Neural progenitor cell (in vitro differentiated cells): ENCODE results near the gene RNF114. TPM values are rescaled to one million over a fixed set of nuclear protein-coding genes. Genes with fewer than 3 reads are reported as not detected.

Experiments
- DNase-seq: peaks from one replicate; pipeline ENCODE4 v3.0.0-alpha.2; 2016; ENCODE audit warnings: low spot score
- H2AFZ ChIP-seq: fragments of 200-600 bp; sonication (generic); replicated peaks from 2 replicates; pipeline ENCODE4 v1.6.1; 2016; ENCODE audit warnings: antibody characterized with exemption
- H3F3A ChIP-seq: fragments of 200-600 bp; sonication (generic); 2 replicates; pipeline ENCODE4 v1.6.1; 2016; ENCODE audit warnings: antibody characterized with exemption, low read depth
- H3K27ac ChIP-seq: fragments of 200-600 bp; sonication (generic); 2 replicates; pipeline ENCODE4 v1.5.1; 2016; ENCODE audit warnings: mild to moderate bottlenecking
- H3K27me3 ChIP-seq: fragments of 200-600 bp; sonication (generic); 2 replicates; pipeline ENCODE4 v1.6.1; 2016; ENCODE audit warnings: mild to moderate bottlenecking, moderate library complexity
- H3K36me3 ChIP-seq: fragments of 200-600 bp; sonication (generic); 2 replicates; pipeline ENCODE4 v1.5.1; 2016
- H3K4me1 ChIP-seq: fragments of 200-600 bp; sonication (generic); 2 replicates; pipeline ENCODE4 v1.6.1; 2016; ENCODE audit warnings: mixed run types
- H3K4me2 ChIP-seq: fragments of 200-600 bp; sonication (generic); 2 replicates; pipeline ENCODE4 v1.6.1; 2016
- H3K4me3 ChIP-seq: fragments of 200-600 bp; sonication (generic); 2 replicates; pipeline ENCODE4 v1.5.1; 2016
- H3K79me2 ChIP-seq: fragments of 200-600 bp; sonication (generic); 2 replicates; pipeline ENCODE4 v1.6.1; 2016; ENCODE audit warnings: low read depth
- H3K9ac ChIP-seq: fragments of 200-600 bp; sonication (generic); 2 replicates; pipeline ENCODE4 v1.6.1; 2016
- H3K9me3 ChIP-seq: fragments of 200-600 bp; sonication (generic); 2 replicates; pipeline ENCODE4 v1.5.1; 2016; ENCODE audit warnings: low read depth
- H4K20me1 ChIP-seq: fragments of 200-600 bp; sonication (generic); 2 replicates; pipeline ENCODE4 v1.6.1; 2016; ENCODE audit warnings: low read depth
- H3K27ac Mint-ChIP-seq: 3 replicates; pipeline ENCODE4 v1.8.0; 2021; ENCODE audit warnings: mixed read lengths
- H3K27me3 Mint-ChIP-seq: 2 replicates; pipeline ENCODE4 v1.8.0; 2022; ENCODE audit warnings: low read depth, mild to moderate bottlenecking, inconsistent platforms, moderate library complexity, mixed read lengths; ENCODE audit not compliant: insufficient read depth
- H3K36me3 Mint-ChIP-seq: 3 replicates; pipeline ENCODE4 v1.8.0; 2021; ENCODE audit warnings: mixed read lengths
- H3K4me1 Mint-ChIP-seq: 3 replicates; pipeline ENCODE4 v1.8.0; 2021; ENCODE audit warnings: mixed read lengths
- H3K4me3 Mint-ChIP-seq: 3 replicates; pipeline ENCODE4 v1.8.0; 2021; ENCODE audit warnings: mild to moderate bottlenecking, moderate library complexity, mixed read lengths
- H3K9me3 Mint-ChIP-seq: 3 replicates; pipeline ENCODE4 v1.8.0; 2020; ENCODE audit warnings: mixed read lengths
- CTCF ChIP-seq: fragments of 200-600 bp; sonication (generic); IDR thresholded peaks from 2 replicates; pipeline ENCODE4 v1.5.1; 2017; ENCODE audit warnings: antibody characterized with exemption, mild to moderate bottlenecking
- EZH2 ChIP-seq: fragments of 200-600 bp; sonication (generic); IDR thresholded peaks from 2 replicates; pipeline ENCODE4 v1.6.1; 2017; ENCODE audit warnings: antibody characterized with exemption, mild to moderate bottlenecking, moderate library complexity
- EZH2phosphoT487 ChIP-seq: fragments of 200-600 bp; sonication (generic); IDR thresholded peaks from 2 replicates; pipeline ENCODE4 v1.6.1; 2017; ENCODE audit warnings: antibody characterized with exemption
- total RNA-seq: library from RNA; depleted of rRNA; stranded (reverse); fragments of >200 nt; gene quantifications from 2 replicates; pipeline ENCODE4 v1.2.3, GENCODE V29; 2015; ENCODE audit warnings: low replicate concordance

The RNF114 gene
- total RNA-seq, 1 donor from 2014 or later = 41.3 TPM

- H3K9ac ChIP-seq = no peak overlapping the region
- peaks cover 19% of the 10 kb centered on the region for H4K20me1 ChIP-seq
- no peak for DNase-seq
- Mint-ChIP-seq H3K27ac (no peak overlapping the region), H3K9me3 (no peaks in the 10 kb centered on the region), H3K4me3 (no peak overlapping the region), H3K36me3 (peaks cover 26% of the 10 kb centered on the region), H3K27me3 (no peaks in the 10 kb centered on the region), H3K4me1 (peaks cover 12% of the 10 kb centered on the region)
- H3K9me3 ChIP-seq = no peaks in the 10 kb centered on the region
- no peak overlapping the region for H3K4me3 ChIP-seq
- H3F3A ChIP-seq = no peaks in the 10 kb centered on the region
- H3K4me2 ChIP-seq = no peak overlapping the region
- peaks cover 62% of the 10 kb centered on the region for H3K79me2 ChIP-seq
- no peak overlapping the region for H2AFZ ChIP-seq
- H3K27me3 ChIP-seq = no peaks in the 10 kb centered on the region
- H3K4me1 ChIP-seq = peaks cover 6% of the 10 kb centered on the region
- H3K27ac ChIP-seq = no peak overlapping the region
- no peak for TF ChIP-seq CTCF
- H3K36me3 ChIP-seq = peaks cover 12% of the 10 kb centered on the region
Measured at GRCh38 chr20:49942942-49943341, 6.7 kb downstream of the RNF114 start.

GRCh38 chr20:49945306-49945700 lies 9.1 kb downstream of the RNF114 start:
- Histone ChIP-seq H3F3A (no peaks in the 10 kb centered on the region), H3K9me3 (no peaks in the 10 kb centered on the region), H3K27ac (no peak overlapping the region), H3K9ac (no peak overlapping the region), H4K20me1 (peaks cover 5% of the 10 kb centered on the region), H3K36me3 (peaks cover 12% of the 10 kb centered on the region), H3K27me3 (no peaks in the 10 kb centered on the region), H3K4me3 (no peak overlapping the region), H3K79me2 (peaks cover 39% of the 10 kb centered on the region), H2AFZ (no peak overlapping the region), H3K4me1 (no peaks in the 10 kb centered on the region), H3K4me2 (no peak overlapping the region)
- TF ChIP-seq EZH2 (no peak), CTCF (no peak), EZH2phosphoT487 (no peak)
- Mint-ChIP-seq H3K27me3 (no peaks in the 10 kb centered on the region), H3K4me3 (no peak overlapping the region), H3K4me1 (peaks cover 2% of the 10 kb centered on the region), H3K36me3 (peaks cover 34% of the 10 kb centered on the region), H3K9me3 (no peaks in the 10 kb centered on the region), H3K27ac (no peak overlapping the region)
- DNase-seq = no peak

- peaks cover 34% of the 10 kb centered on the region for H3K79me2 ChIP-seq
- H4K20me1 ChIP-seq = peaks cover 5% of the 10 kb centered on the region
- H3F3A ChIP-seq = no peaks in the 10 kb centered on the region
- no peaks in the 10 kb centered on the region for H3K9me3 ChIP-seq
- H3K4me3 ChIP-seq = no peak overlapping the region
- H3K4me2 ChIP-seq = no peak overlapping the region
- peaks cover 12% of the 10 kb centered on the region for H3K36me3 ChIP-seq
- no peaks in the 10 kb centered on the region for H3K9me3 Mint-ChIP-seq
- no peaks in the 10 kb centered on the region for H3K4me1 ChIP-seq
- no peak overlapping the region for H3K27ac Mint-ChIP-seq
- H3K27ac ChIP-seq = no peak overlapping the region
- no peak overlapping the region for H3K4me3 Mint-ChIP-seq
- DNase-seq = no peak
- peaks cover 33% of the 10 kb centered on the region for H3K36me3 Mint-ChIP-seq
- no peaks in the 10 kb centered on the region for H3K27me3 Mint-ChIP-seq
- TF ChIP-seq EZH2phosphoT487 = no peak
- no peak for TF ChIP-seq CTCF
- TF ChIP-seq EZH2 = no peak
- H3K9ac ChIP-seq = no peak overlapping the region
- peaks cover 2% of the 10 kb centered on the region for H3K4me1 Mint-ChIP-seq
- no peaks in the 10 kb centered on the region for H3K27me3 ChIP-seq
- no peak overlapping the region for H2AFZ ChIP-seq
Measured at GRCh38 chr20:49945701-49946477, 9.7 kb downstream of the RNF114 start.
